Right forelimb (tissue), 1 donor: ENCODE results near the gene SSX2B.
"Not testable (repeated sequence)": the region's sequence is repeated elsewhere in the genome, so short reads cannot be mapped to it uniquely, and the experiment has no call there.

Experiments
- DNase-seq: peaks from one replicate; pipeline ENCODE4 v3.0.0-alpha.2; 2018

Gene SSX2B, protein sequence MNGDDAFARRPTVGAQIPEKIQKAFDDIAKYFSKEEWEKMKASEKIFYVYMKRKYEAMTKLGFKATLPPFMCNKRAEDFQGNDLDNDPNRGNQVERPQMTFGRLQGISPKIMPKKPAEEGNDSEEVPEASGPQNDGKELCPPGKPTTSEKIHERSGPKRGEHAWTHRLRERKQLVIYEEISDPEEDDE

DNA sequence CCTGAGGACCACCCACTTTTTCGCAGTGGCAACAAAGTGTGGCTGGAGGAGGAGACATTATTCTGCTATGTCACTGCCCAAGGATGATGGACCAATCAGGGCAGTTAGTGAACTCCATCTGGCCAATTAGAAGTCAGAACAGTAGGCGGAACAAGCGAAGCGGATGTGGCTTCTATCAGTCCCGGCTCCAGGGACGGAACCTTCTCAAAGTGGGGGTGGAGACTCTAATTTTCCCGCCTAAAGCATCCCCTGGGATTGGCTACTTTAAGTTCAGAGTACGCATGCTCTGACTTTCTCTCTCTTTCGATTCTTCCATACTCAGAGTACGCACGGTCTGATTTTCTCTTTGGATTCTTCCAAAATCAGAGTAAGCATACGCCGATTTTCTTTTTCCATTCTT lies at the start of gene SSX2B:
SSX2B (plus strand) TSS at position 301 of the 400 bp plus-strand sequence. CDS start 1,429 bp downstream, outside the sequence.
- DNase-seq, result not testable (repeated sequence)

DNA sequence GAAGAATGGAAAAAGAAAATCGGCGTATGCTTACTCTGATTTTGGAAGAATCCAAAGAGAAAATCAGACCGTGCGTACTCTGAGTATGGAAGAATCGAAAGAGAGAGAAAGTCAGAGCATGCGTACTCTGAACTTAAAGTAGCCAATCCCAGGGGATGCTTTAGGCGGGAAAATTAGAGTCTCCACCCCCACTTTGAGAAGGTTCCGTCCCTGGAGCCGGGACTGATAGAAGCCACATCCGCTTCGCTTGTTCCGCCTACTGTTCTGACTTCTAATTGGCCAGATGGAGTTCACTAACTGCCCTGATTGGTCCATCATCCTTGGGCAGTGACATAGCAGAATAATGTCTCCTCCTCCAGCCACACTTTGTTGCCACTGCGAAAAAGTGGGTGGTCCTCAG lies 44.0 kb upstream of the SSX2B start, which contains the start of gene SSX2:
SSX2 (minus strand) TSS at position 101 of the 400 bp plus-strand sequence. CDS start 1,429 bp downstream, outside the sequence.
- not testable (repeated sequence) for DNase-seq

DNA sequence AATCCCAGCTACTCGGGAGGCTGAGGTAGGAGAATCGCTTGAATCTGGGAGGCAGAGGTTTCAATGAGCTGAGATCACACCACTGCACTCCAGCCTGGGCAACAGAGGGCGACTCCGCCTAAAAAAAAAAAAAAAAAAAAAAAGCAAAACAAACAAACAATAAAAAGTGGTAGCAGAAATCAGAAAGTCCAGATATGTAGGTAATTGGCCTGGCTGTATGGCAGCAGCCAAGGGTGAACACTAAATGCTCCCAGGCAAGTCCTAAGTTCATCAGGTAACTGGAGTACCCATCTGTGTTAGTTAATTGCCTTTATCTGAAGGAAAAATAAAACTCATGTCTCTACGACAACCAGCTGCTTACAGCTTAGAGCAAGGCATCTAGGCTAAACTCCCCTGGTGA lies 14.9 kb downstream of the SSX2B start:
- not testable (repeated sequence) for DNase-seq

DNA sequence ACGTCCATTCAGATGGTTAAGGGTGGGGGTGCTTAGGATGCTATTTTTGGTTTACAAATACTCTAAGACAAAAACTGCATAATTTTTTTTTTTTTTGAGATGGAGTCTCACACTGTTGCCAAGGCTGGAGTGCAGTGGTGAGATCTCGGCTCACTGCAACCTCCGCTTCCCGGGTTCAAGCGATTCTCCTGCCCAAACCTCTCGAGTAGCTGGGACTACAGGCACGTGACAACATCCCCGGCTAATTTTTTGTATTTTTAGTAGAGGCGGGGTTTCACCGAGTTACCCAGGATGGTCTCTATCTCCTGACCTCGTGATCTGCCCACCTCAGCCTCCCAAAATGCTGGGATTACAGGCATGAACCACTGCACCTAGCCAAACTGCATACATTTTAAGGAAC lies 22.5 kb downstream of the SSX2B start:
- not testable (repeated sequence) for DNase-seq

DNA sequence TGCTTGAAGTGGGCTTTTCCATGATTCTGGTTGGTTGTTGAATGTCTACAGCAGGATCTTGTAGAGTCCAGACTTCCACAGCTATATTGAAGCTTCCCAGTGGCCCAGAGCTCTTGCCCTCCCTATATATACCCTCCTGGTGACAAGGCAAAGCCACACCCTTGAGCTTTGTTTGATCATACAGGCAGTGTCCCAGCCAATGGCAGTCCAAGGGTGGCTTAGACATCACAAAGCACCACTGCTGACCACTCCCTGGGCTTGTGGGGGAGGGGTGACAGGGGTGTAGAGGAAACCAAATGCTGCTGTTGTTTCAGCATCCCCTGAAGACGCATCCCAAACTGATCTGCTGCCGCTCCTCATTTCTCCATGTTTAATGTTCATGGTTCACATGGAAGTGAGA lies 46.3 kb downstream of the SSX2B start, which contains the start of gene SPANXN5:
SPANXN5 (minus strand) TSS at position 101 of the 400 bp plus-strand sequence; CDS start at position 22, 79 bp downstream.
- DNase-seq, result not testable (repeated sequence)

DNA sequence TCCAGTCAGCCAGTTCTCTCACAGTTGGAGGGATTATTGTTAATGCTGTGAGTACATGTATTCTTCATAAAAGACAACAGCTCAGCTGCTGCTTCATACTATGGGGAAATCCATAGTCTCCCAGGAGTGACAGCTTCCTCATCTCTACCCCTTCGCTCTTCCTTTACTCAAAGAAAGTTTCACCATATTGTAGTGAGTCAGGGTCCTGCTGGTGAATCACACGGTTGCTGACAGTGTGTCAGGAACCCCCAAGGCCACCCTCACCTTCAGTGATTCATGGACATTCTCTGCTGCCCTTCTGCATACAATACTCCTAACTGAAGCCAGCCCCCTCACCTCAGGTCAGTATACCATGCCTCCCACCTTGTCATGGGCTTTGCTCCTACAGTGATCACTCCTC lies 53.8 kb downstream of the SSX2B start:
- not testable (repeated sequence) for DNase-seq
